Loucy (cell line): ENCODE results near the gene CAPZA1.

ENCODE experiments used
- CTCF ChIP-seq: fragments of 200-600 bp; sonication (generic); conservative IDR thresholded peaks from 2 replicates; pipeline ENCODE4 v1.5.1; 2014; ENCODE audit warnings: mild to moderate bottlenecking, antibody characterized with exemption, low read length
- EZH2phosphoT487 ChIP-seq: fragments of 200-600 bp; IDR thresholded peaks from 2 replicates; pipeline ENCODE4 v1.6.1; 2018; ENCODE audit warnings: antibody characterized with exemption, mild to moderate bottlenecking, moderate library complexity, borderline replicate concordance

GRCh38 chr1:112603012-112603411 lies 16.6 kb upstream of the CAPZA1 start:
- TF ChIP-seq CTCF (no peak), EZH2phosphoT487 (no peak)
